Measurements from ENCODE around the gene SLCO4A1. TPM values are rescaled to one million over a fixed set of nuclear protein-coding genes. Genes with fewer than 3 reads are reported as not detected.

SLCO4A1 gene
- polyA plus RNA-seq, 1 donor (not counting 4 experiments of a cell fraction or from before 2014, with no cell fraction given): 1.8 TPM

DNA sequence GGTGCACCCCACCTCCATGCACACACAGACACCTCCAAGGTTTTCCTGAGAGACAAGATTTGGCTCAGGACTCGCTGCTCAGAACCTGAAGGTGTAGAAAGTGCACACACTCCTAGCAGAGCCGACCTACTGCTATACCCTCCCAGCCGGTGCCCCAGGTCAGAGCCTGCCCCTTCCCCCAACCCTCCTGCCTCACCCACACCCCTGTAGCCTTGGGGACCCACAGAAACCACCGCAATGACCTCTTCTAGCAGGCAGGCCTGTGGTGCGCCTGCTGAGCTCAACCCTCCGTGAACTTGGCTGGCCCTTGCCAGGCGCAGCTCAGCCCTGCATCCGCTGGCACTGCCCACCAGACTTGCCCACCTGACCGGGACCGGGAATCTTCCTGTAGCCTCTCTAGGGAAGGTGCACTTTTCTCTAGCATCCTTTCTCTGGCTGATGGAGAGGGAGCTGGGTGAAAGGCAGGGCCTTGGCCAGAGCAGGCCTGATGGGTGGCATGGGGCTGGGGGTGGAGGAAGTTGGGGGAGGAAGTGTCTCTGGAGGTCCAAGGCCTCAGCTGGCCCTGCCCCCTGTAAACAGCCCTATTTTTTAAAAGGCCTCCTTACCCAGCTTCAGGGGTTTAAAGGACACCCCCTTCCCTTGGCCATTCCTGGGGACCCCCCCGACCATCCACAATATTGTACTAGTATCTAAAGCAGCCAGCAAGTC, 36.9 kb upstream of the SLCO4A1 start:
- no peaks in the 10 kb centered on the region for H3K9me1 ChIP-seq (ENCODE audit: control insufficient read depth, extremely low read depth, insufficient read depth, low read length)
- no peak overlapping the region for H3K9ac ChIP-seq (ENCODE audit: control insufficient read depth, extremely low read depth, insufficient read depth, low read length)
- H3K9me3 ChIP-seq (ENCODE audit: control insufficient read depth, low read depth, low read length): no peaks in the 10 kb centered on the region
- no peak overlapping the region for H3K27ac ChIP-seq (ENCODE audit: control insufficient read depth, insufficient read depth, low read length)
- peaks cover 17% of the 10 kb centered on the region for H3K4me1 ChIP-seq (ENCODE audit: control insufficient read depth, extremely low read depth, insufficient read depth, low read length)
- H3K4me2 ChIP-seq (ENCODE audit: control insufficient read depth, extremely low read depth, insufficient read depth, low read depth, low read length): no peak overlapping the region
- no peak overlapping the region for H3K4me3 ChIP-seq (ENCODE audit: control insufficient read depth in 2 of 3, extremely low read depth in 1 of 3, insufficient read depth in 2 of 3, low read depth in 1 of 3, low read length in 3 of 3)
- H3K27me3 ChIP-seq (ENCODE audit: control insufficient read depth, extremely low read depth, insufficient read depth, low read length): peaks cover 67% of the 10 kb centered on the region
- no peak overlapping the region for H2AFZ ChIP-seq (ENCODE audit: control insufficient read depth, low read length)
- no peaks in the 10 kb centered on the region for H4K20me1 ChIP-seq (ENCODE audit: control insufficient read depth, extremely low read depth, insufficient read depth, low read length)
- TF ChIP-seq EZH2 (IDR thresholded peaks at IDR 0.05; ENCODE audit: low read length): no peak
- TF ChIP-seq, protein P1, sequence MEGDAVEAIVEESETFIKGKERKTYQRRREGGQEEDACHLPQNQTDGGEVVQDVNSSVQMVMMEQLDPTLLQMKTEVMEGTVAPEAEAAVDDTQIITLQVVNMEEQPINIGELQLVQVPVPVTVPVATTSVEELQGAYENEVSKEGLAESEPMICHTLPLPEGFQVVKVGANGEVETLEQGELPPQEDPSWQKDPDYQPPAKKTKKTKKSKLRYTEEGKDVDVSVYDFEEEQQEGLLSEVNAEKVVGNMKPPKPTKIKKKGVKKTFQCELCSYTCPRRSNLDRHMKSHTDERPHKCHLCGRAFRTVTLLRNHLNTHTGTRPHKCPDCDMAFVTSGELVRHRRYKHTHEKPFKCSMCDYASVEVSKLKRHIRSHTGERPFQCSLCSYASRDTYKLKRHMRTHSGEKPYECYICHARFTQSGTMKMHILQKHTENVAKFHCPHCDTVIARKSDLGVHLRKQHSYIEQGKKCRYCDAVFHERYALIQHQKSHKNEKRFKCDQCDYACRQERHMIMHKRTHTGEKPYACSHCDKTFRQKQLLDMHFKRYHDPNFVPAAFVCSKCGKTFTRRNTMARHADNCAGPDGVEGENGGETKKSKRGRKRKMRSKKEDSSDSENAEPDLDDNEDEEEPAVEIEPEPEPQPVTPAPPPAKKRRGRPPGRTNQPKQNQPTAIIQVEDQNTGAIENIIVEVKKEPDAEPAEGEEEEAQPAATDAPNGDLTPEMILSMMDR (optimal IDR thresholded peaks at IDR 0.05 in 1 of 3, IDR thresholded peaks at IDR 0.05 in 1 of 3, conservative IDR thresholded peaks at IDR 0.05 in 1 of 3; ENCODE audit: extremely low read depth in 1 of 3, insufficient read depth in 2 of 3, low read length in 3 of 3): no peak
- H3K36me3 ChIP-seq (ENCODE audit: control insufficient read depth in 2 of 2, extremely low read depth in 1 of 2, insufficient read depth in 2 of 2, low read length in 2 of 2): no peaks in the 10 kb centered on the region
- H3K79me2 ChIP-seq (ENCODE audit: control insufficient read depth, insufficient read depth, low read length): no peaks in the 10 kb centered on the region
- DNase-seq (ENCODE audit: low read depth, low spot score) (no peak), FAIRE-seq (no peak)
- dilution Hi-C loops (cut with MboI; ENCODE audit: extremely low pct_ligation_motif_present, low sequenced_read_pairs): no loop called here

DNA sequence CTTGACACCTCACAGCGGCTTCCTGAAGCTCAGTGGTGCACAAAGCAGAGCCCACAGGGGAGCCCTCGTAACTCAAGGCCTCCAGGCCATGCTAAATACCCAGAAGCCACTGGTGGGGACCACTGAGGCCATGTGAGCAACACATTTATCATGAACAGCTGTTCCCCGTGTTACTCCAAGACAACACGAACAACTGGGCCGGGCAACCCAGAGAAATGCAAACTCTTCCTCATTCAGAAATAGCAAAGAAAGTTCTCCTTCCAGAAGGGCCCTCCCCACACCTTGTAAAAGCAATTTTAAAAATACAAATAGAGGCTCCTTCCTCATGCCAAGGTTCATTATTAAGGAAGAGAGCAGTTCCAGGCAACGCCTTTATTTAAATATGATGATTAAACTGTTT, 36.3 kb upstream of the SLCO4A1 start:
- no peaks in the 10 kb centered on the region for H3K79me2 ChIP-seq (ENCODE audit: control insufficient read depth, insufficient read depth, low read length)
- no peaks in the 10 kb centered on the region for H3K36me3 ChIP-seq (ENCODE audit: control insufficient read depth in 2 of 2, extremely low read depth in 1 of 2, insufficient read depth in 2 of 2, low read length in 2 of 2)
- FAIRE-seq (no peak), DNase-seq (ENCODE audit: low read depth, low spot score) (no peak)
- H3K9ac ChIP-seq (ENCODE audit: control insufficient read depth, extremely low read depth, insufficient read depth, low read length): no peak overlapping the region
- H4K20me1 ChIP-seq (ENCODE audit: control insufficient read depth, extremely low read depth, insufficient read depth, low read length): no peaks in the 10 kb centered on the region
- H3K9me3 ChIP-seq (ENCODE audit: control insufficient read depth, low read depth, low read length): peaks cover 2% of the 10 kb centered on the region
- H2AFZ ChIP-seq (ENCODE audit: control insufficient read depth, low read length): no peak overlapping the region
- no peak overlapping the region for H3K4me3 ChIP-seq (ENCODE audit: control insufficient read depth in 2 of 3, extremely low read depth in 1 of 3, insufficient read depth in 2 of 3, low read depth in 1 of 3, low read length in 3 of 3)
- no peak for TF ChIP-seq EZH2 (IDR thresholded peaks at IDR 0.05; ENCODE audit: low read length)
- TF ChIP-seq, protein P1 (optimal IDR thresholded peaks at IDR 0.05 in 1 of 3, IDR thresholded peaks at IDR 0.05 in 1 of 3, conservative IDR thresholded peaks at IDR 0.05 in 1 of 3; ENCODE audit: extremely low read depth in 1 of 3, insufficient read depth in 2 of 3, low read length in 3 of 3): no peak
- dilution Hi-C loops (cut with MboI; ENCODE audit: extremely low pct_ligation_motif_present, low sequenced_read_pairs): no loop called here
- H3K27me3 ChIP-seq (ENCODE audit: control insufficient read depth, extremely low read depth, insufficient read depth, low read length): peaks cover 66% of the 10 kb centered on the region
- H3K27ac ChIP-seq (ENCODE audit: control insufficient read depth, insufficient read depth, low read length): no peak overlapping the region
- peaks cover 17% of the 10 kb centered on the region for H3K4me1 ChIP-seq (ENCODE audit: control insufficient read depth, extremely low read depth, insufficient read depth, low read length)
- H3K9me1 ChIP-seq (ENCODE audit: control insufficient read depth, extremely low read depth, insufficient read depth, low read length): no peaks in the 10 kb centered on the region
- no peak overlapping the region for H3K4me2 ChIP-seq (ENCODE audit: control insufficient read depth, extremely low read depth, insufficient read depth, low read depth, low read length)
